H1 (cell line): ENCODE measurements around the gene VARS2. TPM values are rescaled to one million over a fixed set of nuclear protein-coding genes. Genes with fewer than 3 reads are reported as not detected.

ENCODE experiments used
- CTCF ChIA-PET: fragments of 300-600 bp; sonication (Branson Sonifier 250); formaldehyde crosslinking; loops from one replicate; lab custom pipeline; 2021; ENCODE audit not compliant: partially characterized antibody; lab: Charles Lee
- POLR2A ChIA-PET: fragments of 300-600 bp; sonication (Branson Sonifier 250); formaldehyde crosslinking; loops from one replicate; lab custom pipeline; 2021; ENCODE audit warnings: inconsistent platforms; ENCODE audit not compliant: partially characterized antibody; lab: Charles Lee
- DNase-seq, 2 experiments: peaks; one replicate each; pipeline versions ENCODE4 v3.0.0 to v3.0.0-alpha.2; 2010 to 2022; ENCODE audit warnings: low spot score in 2 of 2, low read depth in 1 of 2, mixed read lengths in 1 of 2
- FAIRE-seq: peaks from 2 replicates; lab custom pipeline; 2011; peaks lifted over from hg19 to GRCh38; lab: Jason Lieb, UNC
- H2AFZ ChIP-seq: 2 replicates; pipeline ENCODE4 v1.8.1; 2012; ENCODE audit warnings: low read length, inconsistent platforms
- H2AK5ac ChIP-seq: 2 replicates; pipeline ENCODE4 v1.6.1; 2013; ENCODE audit warnings: low read depth, low read length
- H2BK120ac ChIP-seq: replicated peaks from 2 replicates; pipeline ENCODE3; 2013; ENCODE audit warnings: low read depth, low read length, inconsistent platforms
- H2BK12ac ChIP-seq: 2 replicates; pipeline ENCODE4 v1.6.1; 2013; ENCODE audit warnings: low read depth, low read length
- H2BK15ac ChIP-seq: 2 replicates; pipeline ENCODE4 v1.6.1; 2013; ENCODE audit warnings: low read length
- H2BK20ac ChIP-seq: 2 replicates; pipeline ENCODE4 v1.6.1; 2013; ENCODE audit warnings: low read length
- H2BK5ac ChIP-seq: 2 replicates; pipeline ENCODE4 v1.6.1; 2013; ENCODE audit warnings: low read depth, low read length
- H3K14ac ChIP-seq: 2 replicates; pipeline ENCODE4 v1.6.1; 2013; ENCODE audit warnings: inconsistent platforms; ENCODE audit not compliant: insufficient read length
- H3K18ac ChIP-seq: 2 replicates; pipeline ENCODE4 v1.6.1; 2013; ENCODE audit warnings: low read length; ENCODE audit errors: extremely low read depth
- H3K23ac ChIP-seq: 2 replicates; pipeline ENCODE4 v1.6.1; 2013; ENCODE audit warnings: inconsistent platforms; ENCODE audit not compliant: insufficient read length
- H3K23me2 ChIP-seq: 2 replicates; pipeline ENCODE4 v1.6.1; 2013; ENCODE audit warnings: low read depth, low read length
- H3K27ac ChIP-seq: 2 replicates; pipeline ENCODE4 v1.6.1; 2011; ENCODE audit warnings: low read depth, low read length, inconsistent platforms
- H3K27me3 ChIP-seq, 4 experiments: replicated peaks in 1 of 4; 1 replicate in 1 of 4; 2 replicates in 3 of 4; pipeline versions ENCODE4 v1.6.1 to v1.8.1; 2011 to 2013; ENCODE audit warnings: low read length in 3 of 4, mild to moderate bottlenecking in 3 of 4, inconsistent platforms in 2 of 4, mixed read lengths in 2 of 4, moderate library complexity in 1 of 4; ENCODE audit not compliant: control insufficient read depth in 3 of 4, insufficient read depth in 3 of 4; ENCODE audit errors: extremely low read depth in 1 of 4
- H3K36me3 ChIP-seq, 4 experiments: 2 replicates each; pipeline versions ENCODE4 v1.6.1 to v1.8.1; 2011 to 2013; ENCODE audit warnings: mild to moderate bottlenecking in 4 of 4, low read length in 3 of 4, moderate library complexity in 2 of 4, control low read depth in 1 of 4, inconsistent platforms in 1 of 4; ENCODE audit not compliant: insufficient read depth in 4 of 4, control insufficient read depth in 2 of 4
- H3K4ac ChIP-seq: replicated peaks from 2 replicates; pipeline ENCODE3; 2013; ENCODE audit warnings: low read length, low read depth, mixed read lengths, inconsistent platforms; ENCODE audit not compliant: insufficient read length
- H3K4me1 ChIP-seq, 4 experiments: replicated peaks in 1 of 4; 1 replicate in 1 of 4; 2 replicates in 3 of 4; pipeline versions ENCODE4 v1.6.1 to v1.8.1; 2011 to 2013; ENCODE audit warnings: low read length in 3 of 4, inconsistent platforms in 2 of 4, mixed read lengths in 1 of 4; ENCODE audit not compliant: insufficient read depth in 4 of 4, control insufficient read depth in 3 of 4
- H3K4me2 ChIP-seq, 2 experiments: 2 replicates each; pipeline versions ENCODE4 v1.6.1 to v1.8.1; 2011 to 2013; ENCODE audit warnings: low read depth in 2 of 2, low read length in 2 of 2, control low read depth in 1 of 2, inconsistent platforms in 1 of 2, mild to moderate bottlenecking in 1 of 2; ENCODE audit not compliant: insufficient read depth in 1 of 2
- H3K4me3 ChIP-seq, 4 experiments: fragments of 200-600, 300-600 bp in 1 of 4; sonication (generic), shearing (Covaris generic), sonication (Bioruptor Twin) in 1 of 4; 2 replicates each; pipeline versions ENCODE4 v1.5.1 to v1.8.1; 2011 to 2016; ENCODE audit warnings: low read length in 4 of 4, low read depth in 3 of 4, control low read depth in 2 of 4, inconsistent platforms in 2 of 4, mild to moderate bottlenecking in 2 of 4, mixed read lengths in 1 of 4, moderate library complexity in 1 of 4; ENCODE audit not compliant: insufficient read depth in 2 of 4; ENCODE audit errors: extremely low read depth in 1 of 4
- H3K56ac ChIP-seq: replicated peaks from 2 replicates; pipeline ENCODE3; 2013; ENCODE audit warnings: low read depth, mild to moderate bottlenecking, mixed read lengths, low read length, inconsistent platforms; ENCODE audit not compliant: insufficient read length
- H3K79me1 ChIP-seq: 2 replicates; pipeline ENCODE4 v1.6.1; 2013; ENCODE audit warnings: low read depth, low read length, control low read depth
- H3K79me2 ChIP-seq, 2 experiments: 2 replicates each; pipeline versions ENCODE4 v1.6.1 to v1.8.1; 2012 to 2013; ENCODE audit warnings: low read length in 2 of 2, mild to moderate bottlenecking in 2 of 2, inconsistent platforms in 1 of 2; ENCODE audit not compliant: insufficient read depth in 2 of 2, control insufficient read depth in 1 of 2
- H3K9ac ChIP-seq, 4 experiments: replicated peaks in 1 of 4; 1 replicate in 1 of 4; 2 replicates in 3 of 4; pipeline versions ENCODE4 v1.6.1 to v1.8.1; 2011 to 2013; ENCODE audit warnings: low read depth in 3 of 4, low read length in 3 of 4, control low read depth in 2 of 4, mild to moderate bottlenecking in 2 of 4, moderate library complexity in 2 of 4, inconsistent platforms in 1 of 4; ENCODE audit errors: extremely low read depth in 1 of 4
- H3K9me3 ChIP-seq, 2 experiments: 2 replicates each; pipeline versions ENCODE4 v1.6.1 to v1.8.1; 2012 to 2013; ENCODE audit warnings: mild to moderate bottlenecking in 2 of 2, moderate library complexity in 2 of 2, control low read depth in 1 of 2, inconsistent platforms in 1 of 2, low read depth in 1 of 2, low read length in 1 of 2, mixed read lengths in 1 of 2; ENCODE audit not compliant: insufficient read depth in 2 of 2
- H4K20me1 ChIP-seq, 2 experiments: replicated peaks in 1 of 2; 2 replicates each; pipeline versions ENCODE3 to v1.8.1; 2011 to 2013; ENCODE audit warnings: inconsistent platforms in 2 of 2, low read length in 2 of 2, mild to moderate bottlenecking in 1 of 2; ENCODE audit not compliant: insufficient read depth in 2 of 2, control insufficient read depth in 1 of 2
- H4K5ac ChIP-seq: 2 replicates; pipeline ENCODE4 v1.6.1; 2013; ENCODE audit warnings: low read length, low read depth, mixed read lengths, inconsistent platforms; ENCODE audit not compliant: insufficient read length
- H4K8ac ChIP-seq: 2 replicates; pipeline ENCODE4 v1.8.0; 2013; ENCODE audit warnings: mild to moderate bottlenecking, moderate library complexity, low read length, inconsistent platforms; ENCODE audit not compliant: insufficient read depth; ENCODE audit errors: extremely low read depth
- H4K91ac ChIP-seq: replicated peaks from 2 replicates; pipeline ENCODE3; 2013; ENCODE audit warnings: low read length, mixed read lengths, inconsistent platforms; ENCODE audit not compliant: insufficient read length
- BCL11A ChIP-seq, 2 experiments: IDR thresholded peaks; one replicate each; pipeline ENCODE4 v1.6.1; 2011; ENCODE audit warnings: low read depth in 2 of 2, low read length in 2 of 2, mild to moderate bottlenecking in 2 of 2
- GABPA ChIP-seq: IDR thresholded peaks from 2 replicates; pipeline ENCODE4 v1.6.1; 2011; ENCODE audit warnings: mild to moderate bottlenecking, low read length, moderate library complexity, borderline replicate concordance; ENCODE audit not compliant: insufficient read depth
- JUN ChIP-seq: IDR thresholded peaks from 2 replicates; pipeline ENCODE4 v1.6.1; 2011; ENCODE audit warnings: low read depth, mild to moderate bottlenecking, improper control_type of control experiment, low read length
- POU5F1 ChIP-seq: IDR thresholded peaks from 2 replicates; pipeline ENCODE4 v1.6.1; 2011; ENCODE audit warnings: low read depth, mild to moderate bottlenecking, low read length, moderate library complexity
- RBBP5 ChIP-seq: IDR thresholded peaks from 2 replicates; pipeline ENCODE4 v1.7.1; 2012; ENCODE audit warnings: low read depth, mild to moderate bottlenecking, inconsistent platforms, low read length, moderate library complexity, borderline replicate concordance
- RFX5 ChIP-seq: IDR thresholded peaks from 2 replicates; pipeline ENCODE4 v1.6.1; 2011; ENCODE audit warnings: low read depth, low read length, improper control_type of control experiment, borderline replicate concordance
- SAP30 ChIP-seq: fragments of 300-600 bp; sonication (generic); IDR thresholded peaks from 2 replicates; pipeline ENCODE4 v1.7.1; 2012; ENCODE audit warnings: low read length, moderate library complexity, mild to moderate bottlenecking, inconsistent platforms; ENCODE audit not compliant: insufficient read depth, insufficient replicate concordance
- SIN3A ChIP-seq, 2 experiments: IDR thresholded peaks in 1 of 2; conservative IDR thresholded peaks in 1 of 2; 2 replicates each; pipeline ENCODE4 v1.6.1; 2011 to 2012; ENCODE audit warnings: low read length in 2 of 2, improper control_type of control experiment in 1 of 2, low read depth in 1 of 2, mild to moderate bottlenecking in 1 of 2
- SP1 ChIP-seq: IDR thresholded peaks from 2 replicates; pipeline ENCODE4 v1.6.1; 2011; ENCODE audit warnings: low read depth, low read length
- SP2 ChIP-seq: IDR thresholded peaks from 2 replicates; pipeline ENCODE4 v1.6.1; 2012; ENCODE audit warnings: mild to moderate bottlenecking, low read length, inconsistent platforms
- WGBS, 2 experiments: shearing (Covaris generic) in 1 of 2; methylation state at CpG; one replicate each; pipeline versions ENCODE4 v1.1.6 to v1.1.7; 2013 to 2015; ENCODE audit warnings: low lambda C conversion rate in 2 of 2, mixed read lengths in 2 of 2, inconsistent platforms in 1 of 2, low coverage in 1 of 2, missing lambda C conversion rate in 1 of 2; ENCODE audit not compliant: insufficient replicate concordance in 2 of 2, insufficient coverage in 1 of 2, insufficient read length in 1 of 2; ENCODE audit errors: extremely low coverage in 1 of 2, missing lambda C conversion rate in 1 of 2; 5-methylcytosine and 5-hydroxymethylcytosine counted together
- polyA plus RNA-seq, 7 experiments: library from polyadenylated mRNA; depleted of rRNA in 3 of 7; stranded (reverse) in 5 of 7; unstranded in 2 of 7; fragments of >200 nt in 5 of 7; fragments of 200-250 nt in 2 of 7; gene quantifications; 1 replicate in 5 of 7; 2 replicates in 1 of 7; 4 replicates in 1 of 7; pipeline versions ENCODE4 v1.2.1 to v1.2.3, GENCODE V29; 2011 to 2013; ENCODE audit warnings: missing spikeins in 2 of 7, mixed read lengths in 2 of 7
- total RNA-seq: library from RNA; stranded (reverse); fragmentation: NEBNext Ultra II Directional; extraction: Animal tissue kit (Norgen Biotek cat#: 25700); gene quantifications from 2 replicates; pipeline ENCODE4 v1.2.1, GENCODE V29; 2021
- TF ChIP-seq, protein P1 (sequence below): IDR thresholded peaks from 2 replicates; pipeline ENCODE4 v1.6.1; 2012; ENCODE audit warnings: inconsistent platforms

VARS2 gene
- total and polyA plus RNA-seq, 2 of the 8 experiments (the other 6 are each of a cell fraction or from before 2014, with no cell fraction given), result 26.8 to 47.7 TPM

- no peak overlapping the region for H3K27ac ChIP-seq
- WGBS, 2 experiments, result 95% methylated on average over 18 of the region's 18 CpGs; no CpG with 5 or more reads in 1 of the 2 experiments
- TF ChIP-seq RBBP5 (no peak), JUN (no peak), SP2 (no peak), SP1 (no peak), POU5F1 (no peak), RFX5 (no peak), SAP30 (no peak), SIN3A (conservative IDR thresholded peaks at IDR 0.05 in 1 of 2, IDR thresholded peaks at IDR 0.05 in 1 of 2; ENCODE audit: low read depth in 1 of 2, low read length in 2 of 2) (no peak), GABPA (no peak), BCL11A (IDR thresholded peaks at IDR 0.05; ENCODE audit: low read depth in 2 of 2, low read length in 2 of 2) (no peak)
- TF ChIP-seq, protein P1, sequence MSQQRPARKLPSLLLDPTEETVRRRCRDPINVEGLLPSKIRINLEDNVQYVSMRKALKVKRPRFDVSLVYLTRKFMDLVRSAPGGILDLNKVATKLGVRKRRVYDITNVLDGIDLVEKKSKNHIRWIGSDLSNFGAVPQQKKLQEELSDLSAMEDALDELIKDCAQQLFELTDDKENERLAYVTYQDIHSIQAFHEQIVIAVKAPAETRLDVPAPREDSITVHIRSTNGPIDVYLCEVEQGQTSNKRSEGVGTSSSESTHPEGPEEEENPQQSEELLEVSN, result no peak
These were observed 25.1 kb upstream of the VARS2 start for GRCh38 chr6:30888816-30889495.

More at GRCh38 chr6:30888816-30889495, 25.1 kb upstream of the VARS2 start:
- no peak for FAIRE-seq
- ChIA-PET CTCF (interaction anchor here (0.6 to 29.0 kb wide), 8 partner anchors 10 to 194 kb away, joined by 3 to 610 read pairs (median 4); no protein-coding TSS in a partner anchor), POLR2A (interaction anchor here (0.6 to 19.5 kb wide), 8 partner anchors 8 to 147 kb away, joined by 3 to 452 read pairs (median 4); no protein-coding TSS in a partner anchor)
- Histone ChIP-seq H3K9ac (no peak overlapping the region), H2BK12ac (no peak overlapping the region), H3K23ac (no peak overlapping the region), H3K79me1 (peaks cover 21% of the 10 kb centered on the region), H3K27me3 (no peaks in the 10 kb centered on the region), H2BK20ac (no peak overlapping the region), H3K56ac (no peak overlapping the region), H3K4me1 (peaks cover 6 to 26% (median 19%) of the 10 kb centered on the region in 4 experiments), H2AFZ (no peak overlapping the region), H3K23me2 (peaks cover 16% of the 10 kb centered on the region), H2BK15ac (no peak overlapping the region), H3K4ac (no peak overlapping the region), H4K8ac (no peak overlapping the region), H3K14ac (no peak overlapping the region), H3K18ac (no peak overlapping the region), H4K5ac (no peak overlapping the region), H2BK120ac (no peak overlapping the region), H3K9me3 (no peaks in the 10 kb centered on the region), H2BK5ac (0 out of 2 replicates have a peak overlapping the region, but pooled peaks have one; percentile 35), H2AK5ac (no peak overlapping the region), H3K4me3 (no peak overlapping the region), H3K36me3 (peaks cover 26 to 54% (median 44%) of the 10 kb centered on the region in 4 experiments), H4K91ac (no peak overlapping the region), H3K4me2 (no peak overlapping the region), H4K20me1 (peaks cover 4 to 35% of the 10 kb centered on the region in 2 experiments), H3K79me2 (peaks cover 9 to 65% of the 10 kb centered on the region in 2 experiments)
- no peak for DNase-seq
